Activated CD4-positive, alpha-beta T cell treated with anti-CD3 and anti-CD28 coated beads, Interleukin-2, amount 50 U/mL, for 48 hours (primary cell): ENCODE data around the gene RRBP1.

Experiments used
- DNase-seq, 2 experiments: peaks; one replicate each; pipeline ENCODE4 v3.0.0-alpha.2; 2020

The RRBP1 gene

GRCh38 chr20:17645546-17646208 lies 36.4 kb downstream of the RRBP1 start:
- no peak for DNase-seq

- no peak for DNase-seq
Measured at GRCh38 chr20:17645010-17645409, 37.0 kb downstream of the RRBP1 start.

- DNase-seq = no peak
Measured at GRCh38 chr20:17644451-17644850, 37.6 kb downstream of the RRBP1 start.

- no peak for DNase-seq
Measured at GRCh38 chr20:17643531-17644188, 38.4 kb downstream of the RRBP1 start.

- DNase-seq = no peak
Measured at GRCh38 chr20:17642404-17643269, 39.4 kb downstream of the RRBP1 start.

- no peak for DNase-seq
Measured at GRCh38 chr20:17641993-17642392, 40.0 kb downstream of the RRBP1 start.

- DNase-seq = no peak
Measured at GRCh38 chr20:17641520-17641964, 40.5 kb downstream of the RRBP1 start.

GRCh38 chr20:17640875-17641378 lies 41.1 kb downstream of the RRBP1 start:
- no peak for DNase-seq

GRCh38 chr20:17640146-17640874 lies 41.7 kb downstream of the RRBP1 start:
- DNase-seq = no peak

GRCh38 chr20:17638835-17639407 lies 43.1 kb downstream of the RRBP1 start:
- no peak for DNase-seq

GRCh38 chr20:17637985-17638640 lies 43.9 kb downstream of the RRBP1 start:
- no peak for DNase-seq

GRCh38 chr20:17637413-17637780 lies 44.6 kb downstream of the RRBP1 start:
- DNase-seq = no peak

- DNase-seq = no peak
Measured at GRCh38 chr20:17636523-17637412, 45.3 kb downstream of the RRBP1 start.

- DNase-seq = no peak
Measured at GRCh38 chr20:17635332-17636244, 46.5 kb downstream of the RRBP1 start.

- no peak for DNase-seq
Measured at GRCh38 chr20:17634661-17635331, 47.2 kb downstream of the RRBP1 start.

- no peak for DNase-seq
Measured at GRCh38 chr20:17633850-17634500, 48.1 kb downstream of the RRBP1 start.

- no peak for DNase-seq
Measured at GRCh38 chr20:17633221-17633849, 48.7 kb downstream of the RRBP1 start.
